Measurements from ENCODE around the gene FERMT2.

The FERMT2 gene

DNA sequence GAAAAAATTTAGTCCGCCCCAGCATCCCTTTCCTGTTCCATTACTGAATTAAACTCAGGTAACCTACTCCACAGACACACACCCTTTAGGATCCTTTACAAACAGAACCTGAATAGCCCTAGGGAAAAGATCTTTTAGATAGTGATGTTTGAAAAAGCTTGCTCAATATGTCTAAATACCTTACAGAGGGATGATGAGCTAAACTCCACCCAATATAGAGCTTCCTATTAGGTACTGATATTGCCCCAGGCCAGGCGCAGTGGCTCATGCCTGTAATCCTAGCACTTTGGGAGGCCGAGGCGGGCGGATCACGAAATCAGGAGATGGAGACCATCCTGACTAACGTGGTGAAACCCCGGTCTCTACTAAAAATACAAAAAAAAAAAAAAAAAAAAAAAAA, 50.1 kb downstream of the FERMT2 start:
- H3K27ac Mint-ChIP-seq = no peak overlapping the region
- DNase-seq = no peak
- H3K36me3 Mint-ChIP-seq (ENCODE audit: low read depth) = no peaks in the 10 kb centered on the region
- no peak overlapping the region for H3K4me3 Mint-ChIP-seq
- H3K4me1 Mint-ChIP-seq (ENCODE audit: low read depth) = no peaks in the 10 kb centered on the region
- H3K9me3 Mint-ChIP-seq = no peaks in the 10 kb centered on the region
- no peaks in the 10 kb centered on the region for H3K27me3 Mint-ChIP-seq

- Mint-ChIP-seq H3K4me3 (no peak overlapping the region), H3K4me1 (ENCODE audit: low read depth) (peaks cover 9% of the 10 kb centered on the region), H3K36me3 (ENCODE audit: low read depth) (no peaks in the 10 kb centered on the region), H3K27ac (no peak overlapping the region), H3K9me3 (no peaks in the 10 kb centered on the region), H3K27me3 (no peaks in the 10 kb centered on the region)
- DNase-seq = no peak
These were observed 52.4 kb downstream of the FERMT2 start for GRCh38 chr14:52898496-52898895.

- Mint-ChIP-seq H3K9me3 (no peaks in the 10 kb centered on the region), H3K27me3 (no peaks in the 10 kb centered on the region), H3K4me1 (ENCODE audit: low read depth) (peaks cover 9% of the 10 kb centered on the region), H3K27ac (no peak overlapping the region), H3K36me3 (ENCODE audit: low read depth) (no peaks in the 10 kb centered on the region), H3K4me3 (no peak overlapping the region)
- no peak for DNase-seq
These were observed 55.9 kb downstream of the FERMT2 start for GRCh38 chr14:52895000-52895399.

GRCh38 chr14:52891800-52892199, 59.0 kb downstream of the FERMT2 start:
- Mint-ChIP-seq H3K27ac (no peak overlapping the region), H3K27me3 (no peaks in the 10 kb centered on the region), H3K4me1 (ENCODE audit: low read depth) (peaks cover 9% of the 10 kb centered on the region), H3K9me3 (no peaks in the 10 kb centered on the region), H3K4me3 (no peak overlapping the region), H3K36me3 (ENCODE audit: low read depth) (no peaks in the 10 kb centered on the region)
- no peak for DNase-seq

- Mint-ChIP-seq H3K4me3 (no peak overlapping the region), H3K27ac (no peak overlapping the region), H3K9me3 (no peaks in the 10 kb centered on the region), H3K36me3 (ENCODE audit: low read depth) (no peaks in the 10 kb centered on the region), H3K4me1 (ENCODE audit: low read depth) (no peaks in the 10 kb centered on the region), H3K27me3 (no peaks in the 10 kb centered on the region)
- DNase-seq = no peak
These were observed 61.7 kb downstream of the FERMT2 start for GRCh38 chr14:52888839-52889838.

DNA sequence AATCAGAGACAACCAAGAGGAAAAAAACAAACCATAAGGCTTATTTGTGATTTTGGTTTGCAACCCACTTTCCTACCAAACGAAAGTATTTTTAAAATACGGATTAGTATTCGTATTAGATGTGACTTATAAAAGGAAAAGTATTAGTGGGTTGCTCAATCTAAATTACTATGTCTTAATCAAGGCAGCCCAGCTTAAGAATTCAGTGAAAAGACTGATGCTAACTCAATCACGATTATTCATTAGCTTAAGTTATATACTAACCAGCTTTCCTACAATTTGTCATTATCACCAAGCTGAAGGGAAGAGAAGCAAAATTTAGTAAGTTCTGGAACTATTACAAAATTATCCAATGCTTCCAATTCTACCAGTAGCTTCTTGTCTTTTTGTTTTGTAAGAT, 62.7 kb downstream of the FERMT2 start:
- Mint-ChIP-seq H3K4me3 (no peak overlapping the region), H3K9me3 (no peaks in the 10 kb centered on the region), H3K27me3 (no peaks in the 10 kb centered on the region), H3K4me1 (ENCODE audit: low read depth) (no peaks in the 10 kb centered on the region), H3K27ac (no peak overlapping the region), H3K36me3 (ENCODE audit: low read depth) (no peaks in the 10 kb centered on the region)
- no peak for DNase-seq

DNA sequence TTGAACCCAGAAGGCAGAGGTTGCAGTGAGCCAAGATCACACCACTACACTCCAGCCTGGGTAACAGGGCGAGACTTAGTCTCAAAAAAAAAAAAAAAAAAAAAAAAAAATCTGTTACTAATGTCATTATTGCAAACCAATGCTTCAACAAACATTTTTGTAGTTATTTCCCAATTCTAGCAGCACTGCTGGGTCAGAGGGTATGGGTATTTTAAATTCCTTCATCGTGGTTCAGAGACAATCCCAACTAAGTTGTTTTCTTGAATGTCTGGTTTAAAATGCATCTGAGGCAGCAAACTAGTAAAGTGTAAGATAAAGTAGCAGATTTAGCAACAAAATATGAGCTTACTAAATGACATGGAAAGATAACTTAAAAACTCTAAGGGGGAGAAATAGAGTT, 65.6 kb downstream of the FERMT2 start:
- H3K27ac Mint-ChIP-seq = no peak overlapping the region
- H3K27me3 Mint-ChIP-seq = no peaks in the 10 kb centered on the region
- no peaks in the 10 kb centered on the region for H3K9me3 Mint-ChIP-seq
- H3K4me3 Mint-ChIP-seq = no peak overlapping the region
- H3K36me3 Mint-ChIP-seq (ENCODE audit: low read depth) = no peaks in the 10 kb centered on the region
- H3K4me1 Mint-ChIP-seq (ENCODE audit: low read depth) = no peaks in the 10 kb centered on the region
- no peak for DNase-seq

GRCh38 chr14:52883658-52884057, 67.2 kb downstream of the FERMT2 start:
- H3K27ac Mint-ChIP-seq = no peak overlapping the region
- no peaks in the 10 kb centered on the region for H3K9me3 Mint-ChIP-seq
- no peaks in the 10 kb centered on the region for H3K4me1 Mint-ChIP-seq (ENCODE audit: low read depth)
- H3K36me3 Mint-ChIP-seq (ENCODE audit: low read depth) = no peaks in the 10 kb centered on the region
- no peak for DNase-seq
- H3K27me3 Mint-ChIP-seq = no peaks in the 10 kb centered on the region
- no peak overlapping the region for H3K4me3 Mint-ChIP-seq

DNA sequence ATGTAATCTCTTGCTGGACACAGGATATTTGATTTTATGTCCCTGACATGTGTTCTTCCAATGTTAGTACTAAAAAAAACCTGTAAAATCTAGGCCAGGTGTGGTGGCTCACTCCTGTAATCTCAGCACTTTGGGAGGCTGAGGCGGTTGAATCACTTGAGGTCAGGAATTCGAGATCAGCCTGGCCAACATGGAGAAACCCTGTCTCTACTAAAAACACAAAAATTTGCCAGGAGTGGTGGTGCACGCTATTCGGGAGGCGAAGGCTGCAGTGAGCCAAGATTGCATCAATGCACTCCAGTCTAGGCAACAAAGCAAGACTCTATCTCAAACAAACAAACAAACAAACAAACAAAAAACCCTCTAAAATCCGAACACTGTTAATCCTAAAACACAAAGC, 68.0 kb downstream of the FERMT2 start:
- Mint-ChIP-seq H3K9me3 (no peaks in the 10 kb centered on the region), H3K36me3 (ENCODE audit: low read depth) (no peaks in the 10 kb centered on the region), H3K4me1 (ENCODE audit: low read depth) (no peaks in the 10 kb centered on the region), H3K27me3 (no peaks in the 10 kb centered on the region), H3K27ac (no peak overlapping the region), H3K4me3 (no peak overlapping the region)
- DNase-seq = no peak

DNA sequence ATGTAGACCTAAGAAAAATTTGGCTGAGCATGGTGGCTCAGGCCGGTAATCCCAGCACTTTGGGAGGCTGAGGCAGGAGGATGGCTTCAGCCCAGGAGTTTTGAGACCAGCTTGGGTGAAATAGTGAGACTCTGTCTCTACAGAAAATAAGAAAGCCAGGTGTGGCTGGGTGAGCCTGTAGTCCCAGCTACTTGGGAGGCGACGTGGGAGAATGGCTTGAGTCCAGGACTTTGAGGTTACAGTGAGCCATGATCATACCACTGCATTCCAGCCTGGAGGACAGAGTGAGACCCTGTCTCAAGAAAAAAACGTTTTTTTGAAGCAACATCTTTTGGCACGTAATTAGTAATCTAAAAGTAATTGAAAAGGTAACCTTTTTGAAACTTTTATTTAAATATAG, 70.9 kb downstream of the FERMT2 start:
- no peak overlapping the region for H3K27ac Mint-ChIP-seq
- no peaks in the 10 kb centered on the region for H3K9me3 Mint-ChIP-seq
- H3K4me1 Mint-ChIP-seq (ENCODE audit: low read depth) = no peaks in the 10 kb centered on the region
- H3K4me3 Mint-ChIP-seq = no peak overlapping the region
- H3K27me3 Mint-ChIP-seq = no peaks in the 10 kb centered on the region
- DNase-seq = no peak
- no peaks in the 10 kb centered on the region for H3K36me3 Mint-ChIP-seq (ENCODE audit: low read depth)

- no peaks in the 10 kb centered on the region for H3K4me1 Mint-ChIP-seq (ENCODE audit: low read depth)
These were observed 71.9 kb downstream of the FERMT2 start for GRCh38 chr14:52878946-52879345.

DNA sequence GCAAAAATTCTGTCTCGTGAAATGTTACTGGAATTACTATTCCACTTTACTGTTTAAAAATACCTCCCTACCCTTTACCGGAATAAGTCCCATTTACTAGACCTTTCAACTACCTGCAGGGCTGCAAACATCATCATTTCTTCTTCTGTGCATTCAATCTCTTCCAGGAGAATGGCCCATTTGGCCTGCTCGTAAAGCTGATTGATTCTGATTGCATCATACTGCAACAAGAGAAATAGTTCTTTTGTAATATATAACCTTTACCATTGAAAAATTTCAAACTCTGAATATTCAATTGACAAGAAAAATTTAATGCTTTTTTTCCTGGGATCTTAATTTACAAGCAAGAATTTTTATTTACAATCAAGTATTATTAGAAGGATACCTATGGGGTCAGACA, 72.4 kb downstream of the FERMT2 start:
- no peaks in the 10 kb centered on the region for H3K36me3 Mint-ChIP-seq (ENCODE audit: low read depth)
- no peak overlapping the region for H3K4me3 Mint-ChIP-seq
- H3K4me1 Mint-ChIP-seq (ENCODE audit: low read depth) = no peaks in the 10 kb centered on the region
- no peaks in the 10 kb centered on the region for H3K9me3 Mint-ChIP-seq
- H3K27ac Mint-ChIP-seq = no peak overlapping the region
- H3K27me3 Mint-ChIP-seq = no peaks in the 10 kb centered on the region
- no peak for DNase-seq

More at GRCh38 chr14:52878946-52879345, 71.9 kb downstream of the FERMT2 start:
- Mint-ChIP-seq H3K27me3 (no peaks in the 10 kb centered on the region), H3K27ac (no peak overlapping the region), H3K36me3 (ENCODE audit: low read depth) (no peaks in the 10 kb centered on the region), H3K9me3 (no peaks in the 10 kb centered on the region), H3K4me3 (no peak overlapping the region)
- no peak for DNase-seq

- Mint-ChIP-seq H3K4me3 (no peak overlapping the region), H3K9me3 (no peaks in the 10 kb centered on the region), H3K27me3 (no peaks in the 10 kb centered on the region), H3K4me1 (ENCODE audit: low read depth) (no peaks in the 10 kb centered on the region), H3K36me3 (ENCODE audit: low read depth) (no peaks in the 10 kb centered on the region), H3K27ac (no peak overlapping the region)
- DNase-seq = no peak
These were observed 73.2 kb downstream of the FERMT2 start for GRCh38 chr14:52877628-52878027.

DNA sequence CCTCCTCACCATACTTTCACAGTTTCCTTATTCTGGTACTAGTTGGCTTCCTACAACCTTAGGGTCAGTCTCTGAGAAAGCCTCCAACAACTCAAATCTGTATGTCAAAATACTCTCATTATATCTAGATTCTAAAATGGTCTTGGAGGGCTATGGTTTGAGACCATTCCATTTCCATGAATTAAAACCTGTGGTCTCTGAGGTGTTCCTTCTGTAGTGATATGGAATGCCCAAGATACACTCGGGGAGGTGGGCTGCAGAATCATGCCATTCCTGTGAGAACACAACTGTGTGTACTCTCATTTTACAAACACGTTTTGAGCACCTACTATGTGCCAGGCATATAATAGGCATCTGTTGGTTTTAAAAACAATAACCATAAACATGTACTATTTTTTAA, 74.0 kb downstream of the FERMT2 start:
- H3K27ac Mint-ChIP-seq = no peak overlapping the region
- H3K4me1 Mint-ChIP-seq (ENCODE audit: low read depth) = no peaks in the 10 kb centered on the region
- H3K4me3 Mint-ChIP-seq = no peak overlapping the region
- no peaks in the 10 kb centered on the region for H3K36me3 Mint-ChIP-seq (ENCODE audit: low read depth)
- no peaks in the 10 kb centered on the region for H3K27me3 Mint-ChIP-seq
- no peaks in the 10 kb centered on the region for H3K9me3 Mint-ChIP-seq
- no peak for DNase-seq

- no peak for DNase-seq
- H3K4me1 Mint-ChIP-seq (ENCODE audit: low read depth) = no peaks in the 10 kb centered on the region
- no peak overlapping the region for H3K27ac Mint-ChIP-seq
- H3K27me3 Mint-ChIP-seq = no peaks in the 10 kb centered on the region
- no peak overlapping the region for H3K4me3 Mint-ChIP-seq
- no peaks in the 10 kb centered on the region for H3K9me3 Mint-ChIP-seq
- H3K36me3 Mint-ChIP-seq (ENCODE audit: low read depth) = no peaks in the 10 kb centered on the region
These were observed 74.5 kb downstream of the FERMT2 start for GRCh38 chr14:52876311-52876710.

Data from activated T-cell treated with anti-CD3 and anti-CD28 coated beads, Interleukin-2, amount 50 U/mL, for 24 hours (primary cell).